ENCODE measurements around the gene C1QTNF7. TPM values are rescaled to one million over a fixed set of nuclear protein-coding genes. Genes with fewer than 3 reads are reported as not detected.

C1QTNF7 gene
- total RNA-seq, 1 experiment from 2014 or later = not detected

- Histone ChIP-seq H3K27ac (ENCODE audit: low read length) (no peak overlapping the region), H3K4me1 (ENCODE audit: control insufficient read depth, insufficient read depth, low read length) (no peaks in the 10 kb centered on the region), H3K9me3 (ENCODE audit: control insufficient read depth, insufficient read depth, low read depth, low read length) (no peaks in the 10 kb centered on the region), H3K27me3 (ENCODE audit: control insufficient read depth, insufficient read depth, low read length) (no peaks in the 10 kb centered on the region), H3K4me3 (ENCODE audit: low read depth in 2 of 2, low read length in 2 of 2) (no peak overlapping the region), H3K36me3 (ENCODE audit: control insufficient read depth, insufficient read depth, low read length) (no peaks in the 10 kb centered on the region)
- ATAC-seq (no peak), DNase-seq (ENCODE audit: low read depth, low spot score) (no peak)
- POLR2A ChIA-PET = no interaction called here
- CTCF ChIA-PET = no interaction called here
- intact Hi-C loops (cut with micrococcal nuclease; ENCODE audit: unreplicated experiment) (no loop called here), in situ Hi-C loops (cut with HindIII; ENCODE audit: low pct_unique_long_range_greater_than_20kb, low sequenced_read_pairs) (no loop called here)
- no TSS peak for BruUV-seq (replicated peaks)
- TF ChIP-seq SIN3A (IDR thresholded peaks at IDR 0.05; ENCODE audit: borderline replicate concordance, insufficient read depth, low read depth, low read length) (no peak), REST (IDR thresholded peaks at IDR 0.05; ENCODE audit: insufficient read depth in 1 of 2, low read depth in 2 of 2, low read length in 1 of 2) (no peak), TCF7L2 (IDR thresholded peaks at IDR 0.05; ENCODE audit: low read depth, low read length) (no peak), CTCF (IDR thresholded peaks at IDR 0.05) (no peak), POLR2AphosphoS5 (IDR thresholded peaks at IDR 0.05; ENCODE audit: low read depth, low read length) (no peak)
Measured at GRCh38 chr4:15444879-15445547, 17.2 kb downstream of the C1QTNF7 start.

- intact Hi-C loops (cut with micrococcal nuclease; ENCODE audit: unreplicated experiment) = no loop called here
- Histone ChIP-seq H3K36me3 (ENCODE audit: control insufficient read depth, insufficient read depth, low read length) (no peaks in the 10 kb centered on the region), H3K4me1 (ENCODE audit: control insufficient read depth, insufficient read depth, low read length) (no peaks in the 10 kb centered on the region), H3K27ac (ENCODE audit: low read length) (no peak overlapping the region), H3K27me3 (ENCODE audit: control insufficient read depth, insufficient read depth, low read length) (no peaks in the 10 kb centered on the region), H3K4me3 (ENCODE audit: low read depth in 2 of 2, low read length in 2 of 2) (no peak overlapping the region), H3K9me3 (ENCODE audit: control insufficient read depth, insufficient read depth, low read depth, low read length) (no peaks in the 10 kb centered on the region)
- in situ Hi-C loops (cut with HindIII; ENCODE audit: low pct_unique_long_range_greater_than_20kb, low sequenced_read_pairs) = no loop called here
- no TSS peak for BruUV-seq (replicated peaks)
- CTCF ChIA-PET = no interaction called here
- 0 out of 2 replicates have a peak, but pooled peaks have one; percentile 21 for ATAC-seq
- POLR2A ChIA-PET = no interaction called here
- no peak for DNase-seq (ENCODE audit: low read depth, low spot score)
- TF ChIP-seq REST (IDR thresholded peaks at IDR 0.05; ENCODE audit: insufficient read depth in 1 of 2, low read depth in 2 of 2, low read length in 1 of 2) (no peak), POLR2AphosphoS5 (IDR thresholded peaks at IDR 0.05; ENCODE audit: low read depth, low read length) (no peak), SIN3A (IDR thresholded peaks at IDR 0.05; ENCODE audit: borderline replicate concordance, insufficient read depth, low read depth, low read length) (no peak), CTCF (IDR thresholded peaks at IDR 0.05) (no peak), TCF7L2 (IDR thresholded peaks at IDR 0.05; ENCODE audit: low read depth, low read length) (no peak)
Measured at GRCh38 chr4:15451181-15451865, 23.5 kb downstream of the C1QTNF7 start.
